Chondrocyte (in vitro differentiated cells): ENCODE data around the gene IRGC. TPM values are rescaled to one million over a fixed set of nuclear protein-coding genes. Genes with fewer than 3 reads are reported as not detected.
A peak's percentile ranks its signal among the peaks of the same experiment; 100 is the strongest.

Experiments used
- DNase-seq: peaks from one replicate; pipeline ENCODE4 v3.0.0; 2021; ENCODE audit warnings: mixed read lengths, low spot score
- H3K27ac Mint-ChIP-seq: one replicate; pipeline ENCODE4 v1.8.0; 2021; ENCODE audit warnings: mild to moderate bottlenecking, moderate library complexity, mixed read lengths; ENCODE audit not compliant: unreplicated experiment
- H3K27me3 Mint-ChIP-seq: 2 replicates; pipeline ENCODE4 v1.8.0; 2021; ENCODE audit warnings: low read depth, mixed read lengths
- H3K36me3 Mint-ChIP-seq: 2 replicates; pipeline ENCODE4 v1.8.0; 2021; ENCODE audit warnings: low read depth, mixed read lengths
- H3K4me1 Mint-ChIP-seq: 2 replicates; pipeline ENCODE4 v1.8.0; 2021; ENCODE audit warnings: low read depth, mild to moderate bottlenecking, mixed read lengths
- H3K4me3 Mint-ChIP-seq: one replicate; pipeline ENCODE4 v1.8.0; 2021; ENCODE audit warnings: mild to moderate bottlenecking, moderate library complexity, mixed read lengths; ENCODE audit not compliant: unreplicated experiment
- H3K9me3 Mint-ChIP-seq: 2 replicates; pipeline ENCODE4 v1.8.0; 2021; ENCODE audit warnings: low read depth, mixed read lengths
- CTCF ChIP-seq: fragments of 200-600 bp; sonication (generic); IDR thresholded peaks from 2 replicates; pipeline ENCODE4 v1.5.0; 2021; ENCODE audit warnings: antibody characterized with exemption, mild to moderate bottlenecking, moderate library complexity
- total RNA-seq: library from RNA; stranded (reverse); gene quantifications from 3 replicates; pipeline ENCODE4 v1.2.1, GENCODE V29; 2021

Gene IRGC
- total RNA-seq, 1 donor from 2014 or later, result not detected

- Mint-ChIP-seq H3K27me3 (peaks cover 1% of the 10 kb centered on the region), H3K4me3 (no peak overlapping the region), H3K4me1 (no peaks in the 10 kb centered on the region), H3K27ac (no peak overlapping the region), H3K36me3 (peaks cover 1% of the 10 kb centered on the region), H3K9me3 (peaks cover 5% of the 10 kb centered on the region)
- DNase-seq, result no peak
- TF ChIP-seq CTCF, result no peak
Observed at GRCh38 chr19:43713208-43713607, 2.7 kb upstream of the IRGC start.

GRCh38 chr19:43718627-43719377, 2.9 kb downstream of the IRGC start:
- H3K4me1 Mint-ChIP-seq, result no peaks in the 10 kb centered on the region
- no peaks in the 10 kb centered on the region for H3K9me3 Mint-ChIP-seq
- H3K4me3 Mint-ChIP-seq, result no peak overlapping the region
- H3K27me3 Mint-ChIP-seq, result peaks cover 1% of the 10 kb centered on the region
- no peak for TF ChIP-seq CTCF
- H3K36me3 Mint-ChIP-seq, result no peaks in the 10 kb centered on the region
- no peak overlapping the region for H3K27ac Mint-ChIP-seq
- no peak for DNase-seq

GRCh38 chr19:43719378-43719868, 3.5 kb downstream of the IRGC start:
- H3K4me1 Mint-ChIP-seq, result no peaks in the 10 kb centered on the region
- no peaks in the 10 kb centered on the region for H3K9me3 Mint-ChIP-seq

GRCh38 chr19:43719918-43720317, 4.0 kb downstream of the IRGC start:
- Mint-ChIP-seq H3K36me3 (no peaks in the 10 kb centered on the region), H3K9me3 (no peaks in the 10 kb centered on the region), H3K4me1 (no peaks in the 10 kb centered on the region), H3K27me3 (no peaks in the 10 kb centered on the region), H3K27ac (no peak overlapping the region), H3K4me3 (no peak overlapping the region)
- no peak for DNase-seq
- TF ChIP-seq CTCF, result no peak

More at GRCh38 chr19:43719378-43719868, 3.5 kb downstream of the IRGC start:
- H3K27me3 Mint-ChIP-seq, result peaks cover 1% of the 10 kb centered on the region
- TF ChIP-seq CTCF, result no peak
- no peak overlapping the region for H3K4me3 Mint-ChIP-seq
- peak; percentile 93 for DNase-seq
- no peak overlapping the region for H3K27ac Mint-ChIP-seq
- no peaks in the 10 kb centered on the region for H3K36me3 Mint-ChIP-seq

- Mint-ChIP-seq H3K4me3 (no peak overlapping the region), H3K9me3 (no peaks in the 10 kb centered on the region), H3K4me1 (no peaks in the 10 kb centered on the region), H3K27me3 (no peaks in the 10 kb centered on the region), H3K36me3 (no peaks in the 10 kb centered on the region), H3K27ac (no peak overlapping the region)
- no peak for DNase-seq
- TF ChIP-seq CTCF, result no peak
Observed at GRCh38 chr19:43720936-43721335, 5.1 kb downstream of the IRGC start.
